GM21367 (cell line): ENCODE data around the gene DRD4.

Experiments used
- ATAC-seq: cut with Tn5 transposase; IDR thresholded peaks from one replicate; pipeline ENCODE4 v1.9.1; 2021; ENCODE audit not compliant: unreplicated experiment

DRD4 gene

DNA sequence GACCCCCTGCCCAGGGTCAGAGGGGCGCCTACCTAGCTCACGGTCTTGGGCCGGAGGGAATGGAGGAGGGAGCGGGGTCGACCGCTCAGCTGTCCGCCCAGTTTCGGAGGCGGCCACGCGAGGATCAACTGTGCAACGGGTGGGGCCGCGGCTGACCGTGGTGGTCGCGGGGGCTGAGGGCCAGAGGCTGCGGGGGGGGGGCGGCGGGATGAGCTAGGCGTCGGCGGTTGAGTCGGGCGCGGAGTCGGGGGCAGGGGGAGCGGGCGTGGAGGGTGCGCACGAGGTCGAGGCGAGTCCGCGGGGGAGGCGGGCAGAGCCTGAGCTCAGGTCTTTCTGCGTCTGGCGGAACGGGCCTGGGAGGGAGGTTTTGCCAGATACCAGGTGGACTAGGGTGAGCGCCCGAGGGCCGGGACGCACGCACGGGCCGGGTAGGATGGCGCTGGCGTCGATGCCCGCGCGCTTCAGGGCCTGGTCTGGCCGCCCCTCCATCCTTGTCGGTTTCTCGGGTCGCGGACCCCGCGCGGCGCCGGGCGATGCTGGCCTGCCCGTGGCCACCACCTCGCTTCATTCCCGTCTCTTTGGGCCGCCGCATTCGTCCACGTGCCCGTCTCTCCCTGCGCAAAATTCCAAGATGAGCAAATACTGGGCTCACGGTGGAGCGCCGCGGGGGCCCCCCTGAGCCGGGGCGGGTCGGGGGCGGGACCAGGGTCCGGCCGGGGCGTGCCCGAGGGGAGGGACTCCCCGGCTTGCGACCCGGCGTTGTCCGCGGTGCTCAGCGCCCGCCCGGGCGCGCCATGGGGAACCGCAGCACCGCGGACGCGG is at the start of gene DRD4:
DRD4 (plus strand) TSS at position 759 of the 822 bp plus-strand sequence; CDS start at position 795, 36 bp downstream.
- no peak for ATAC-seq

DNA sequence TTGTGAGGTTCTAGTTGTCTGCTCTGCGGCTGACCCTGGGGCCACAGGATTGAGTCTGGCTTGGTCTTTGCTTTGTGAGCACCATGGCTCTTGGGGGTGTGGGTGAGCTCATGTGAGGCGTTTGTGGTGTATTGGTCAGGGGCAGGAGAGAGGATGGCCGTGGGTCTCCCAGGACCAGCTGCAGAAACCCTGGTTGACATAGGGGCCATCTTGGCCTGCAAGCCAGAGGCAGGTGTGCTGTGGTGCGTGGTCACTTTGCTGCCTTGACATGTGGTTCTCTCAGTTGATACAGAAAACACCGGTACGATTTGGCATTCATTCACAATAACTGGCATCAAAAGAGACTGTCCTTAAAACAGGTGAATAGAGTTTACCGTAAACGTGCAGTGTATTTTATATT is 49.5 kb upstream of the DRD4 start:
- no peak for ATAC-seq

DNA sequence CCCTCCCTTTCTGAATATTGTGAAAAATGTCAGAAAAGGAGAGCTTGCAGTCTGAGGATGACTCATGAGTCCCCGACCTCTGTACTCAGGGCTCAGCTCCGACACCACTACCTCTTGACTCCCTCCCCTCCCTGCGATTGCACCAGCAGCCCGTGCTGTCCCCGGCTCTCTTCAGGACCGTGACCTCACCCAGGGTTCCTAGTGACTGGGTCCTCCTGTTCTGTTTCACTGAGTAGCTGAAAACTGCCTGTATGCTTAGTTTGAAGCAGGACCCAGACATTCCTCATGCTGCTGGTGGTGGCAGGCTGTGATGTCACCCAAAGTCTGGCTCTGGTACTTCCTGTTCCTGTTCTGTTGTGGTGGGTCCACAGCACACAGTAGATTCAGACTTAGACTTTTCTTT is 49.1 kb upstream of the DRD4 start:
- no peak for ATAC-seq

DNA sequence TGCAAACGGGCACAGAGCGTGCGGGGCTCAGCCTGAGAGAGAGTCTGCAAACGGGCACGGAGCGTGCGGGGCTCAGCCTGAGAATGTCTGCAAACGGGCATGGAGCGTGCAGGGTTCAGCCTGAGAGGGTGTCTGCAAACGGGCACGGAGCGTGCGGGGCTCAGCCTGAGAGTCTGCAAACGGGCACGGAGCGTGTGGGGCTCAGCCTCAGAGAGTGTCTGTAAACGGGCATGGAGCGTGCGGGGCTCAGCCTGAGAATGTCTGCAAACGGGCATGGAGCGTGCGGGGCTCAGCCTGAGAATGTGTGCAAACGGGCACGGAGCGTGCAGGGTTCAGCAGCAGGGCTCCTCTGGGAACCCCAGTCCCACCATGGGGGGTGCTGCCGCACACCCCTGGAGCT is 47.3 kb upstream of the DRD4 start:
- ATAC-seq, result no peak

DNA sequence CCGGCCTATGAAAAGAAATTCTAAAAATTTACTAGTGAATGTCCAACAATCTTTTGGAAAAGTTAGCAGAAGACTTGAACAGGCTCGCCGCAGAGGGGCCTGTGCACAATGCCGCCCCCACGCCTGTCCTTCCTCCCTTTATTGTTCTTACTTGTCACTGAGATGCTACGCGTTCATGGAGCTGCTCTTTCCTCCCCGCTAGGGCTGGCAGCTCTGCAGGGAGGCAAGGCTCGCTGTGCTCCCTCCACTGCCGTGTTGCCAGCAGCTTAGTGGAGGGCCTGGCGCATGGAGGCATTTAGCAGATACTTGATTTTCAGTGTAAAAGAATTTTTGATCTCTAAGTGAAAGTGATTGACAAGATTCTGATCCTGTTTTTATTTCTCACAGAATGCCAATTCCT is 46.1 kb upstream of the DRD4 start:
- ATAC-seq, result no peak

DNA sequence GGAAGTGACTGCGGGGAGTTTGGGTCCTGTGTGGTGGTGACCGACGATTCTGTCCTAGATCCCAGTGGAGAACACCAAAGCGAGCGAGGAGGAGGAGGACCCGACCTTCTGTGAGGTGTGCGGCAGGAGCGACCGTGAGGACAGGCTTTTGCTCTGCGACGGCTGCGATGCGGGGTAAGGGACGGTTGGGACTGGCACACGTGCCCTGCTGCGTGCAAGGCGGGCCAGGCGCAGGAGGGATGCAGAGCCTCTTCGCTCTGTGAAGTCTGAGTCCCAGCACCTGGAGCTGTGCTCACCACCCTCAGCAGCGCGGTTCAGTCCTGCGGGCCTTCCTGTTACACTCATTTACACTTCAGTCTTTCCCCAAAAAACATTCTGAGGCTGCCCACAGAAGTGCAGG is 44.6 kb upstream of the DRD4 start:
- ATAC-seq, result no peak

DNA sequence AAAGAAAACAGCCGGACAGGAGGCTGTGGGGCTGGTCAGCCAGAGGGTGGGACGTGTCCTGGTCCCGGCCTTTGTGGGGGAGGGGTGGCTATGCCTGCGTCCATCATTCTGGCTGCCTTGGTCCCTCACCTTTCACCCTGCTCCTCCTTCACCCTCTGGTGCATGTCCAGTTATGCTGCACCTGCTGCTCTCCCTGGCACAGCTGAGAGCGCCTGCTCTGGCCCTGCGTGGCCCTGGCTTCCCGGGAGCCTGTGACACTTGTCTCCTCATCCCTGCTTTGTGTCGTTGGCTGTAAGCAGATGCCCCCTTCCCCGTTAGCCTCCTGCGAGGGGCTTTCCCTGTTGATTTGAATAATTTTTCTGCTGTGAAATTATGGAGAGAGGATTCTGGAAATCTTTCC is 44.2 kb upstream of the DRD4 start:
- no peak for ATAC-seq

DNA sequence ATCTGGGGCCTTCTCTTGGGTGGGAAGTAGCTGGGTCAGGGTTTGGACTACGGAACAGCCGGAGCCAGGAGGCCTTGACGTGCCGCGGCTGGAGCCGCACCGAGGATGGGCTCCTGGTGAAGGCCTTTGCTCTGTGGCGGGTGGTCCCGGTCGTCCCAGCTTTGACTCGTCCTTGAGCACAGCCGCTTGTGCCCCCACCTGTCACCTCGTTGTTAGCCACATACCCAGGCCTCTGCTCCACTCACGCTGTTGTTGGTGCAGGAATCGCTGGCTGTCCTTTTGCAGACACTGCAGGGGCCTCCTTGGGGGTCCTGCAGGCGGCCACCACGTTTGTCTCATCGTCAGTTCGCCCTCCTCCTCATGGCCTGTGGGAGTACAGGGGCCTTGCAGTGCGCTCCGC is 43.7 kb upstream of the DRD4 start:
- no peak for ATAC-seq

DNA sequence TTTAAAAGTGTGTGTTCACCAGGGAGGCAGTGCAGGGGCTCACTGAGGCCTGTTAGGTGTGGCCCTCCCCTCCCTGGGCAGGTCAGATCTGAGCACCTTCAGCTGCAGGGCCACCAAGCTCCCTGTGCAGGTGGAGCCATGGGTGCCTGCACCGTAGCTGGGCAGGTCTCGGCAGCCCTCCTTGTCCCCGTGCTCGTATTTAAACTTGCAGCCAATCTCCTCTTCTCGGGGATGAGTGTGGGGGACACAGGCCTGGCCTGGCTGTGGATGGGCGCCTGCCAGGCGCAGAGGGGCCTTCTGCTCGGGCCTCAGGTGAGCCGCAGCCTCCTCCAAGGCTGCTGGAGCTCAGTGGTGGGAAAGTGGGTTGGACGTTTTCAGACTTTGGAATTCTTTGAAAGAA is 41.7 kb upstream of the DRD4 start:
- no peak for ATAC-seq

DNA sequence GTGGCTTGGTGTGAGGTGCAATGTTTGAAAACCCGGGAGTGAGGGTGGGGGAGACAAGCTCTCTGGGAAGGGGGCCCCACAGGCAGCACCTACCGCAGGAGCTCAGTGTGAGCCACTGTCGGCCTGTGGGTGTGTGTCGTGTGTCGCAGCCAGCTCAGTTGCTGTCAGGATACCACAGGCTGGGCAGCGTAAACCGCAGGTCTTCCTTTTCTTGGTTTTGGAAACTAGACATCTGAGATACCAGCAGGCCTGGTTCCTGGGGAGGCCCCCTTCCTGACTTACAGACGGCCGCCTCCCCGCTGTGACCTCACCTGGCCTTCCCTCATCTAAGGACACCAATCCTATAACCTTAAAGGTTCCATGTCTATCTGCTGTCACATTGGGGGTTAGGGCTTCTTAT is 40.7 kb upstream of the DRD4 start:
- ATAC-seq, result no peak

DNA sequence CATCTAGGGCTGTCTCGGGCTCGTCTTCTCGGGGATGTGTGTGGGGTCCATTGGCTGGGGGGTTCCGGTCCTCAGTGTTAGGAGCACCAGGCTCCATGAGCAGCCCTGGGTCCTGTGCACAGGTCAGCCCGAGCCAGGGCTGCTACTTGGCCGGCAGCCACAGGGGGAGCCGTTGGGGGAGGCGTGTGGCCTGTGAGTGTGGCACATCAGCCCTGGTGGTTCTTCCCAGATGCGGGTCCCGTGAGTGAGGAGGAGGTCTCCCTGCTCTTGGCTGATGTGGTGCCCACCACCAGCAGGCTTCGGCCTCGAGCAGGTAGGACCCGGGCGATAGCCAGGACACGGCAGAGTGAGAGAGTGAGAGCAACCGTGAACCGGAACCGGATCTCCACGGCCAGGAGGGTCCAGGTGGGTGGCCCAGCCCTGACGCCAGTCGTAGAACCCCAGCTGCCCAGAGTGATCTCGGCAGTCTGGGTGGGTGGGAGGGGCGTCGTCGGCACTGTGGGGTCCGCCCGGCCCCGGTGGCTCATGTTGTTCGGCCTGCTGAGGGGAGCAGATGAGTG is 39.8 kb upstream of the DRD4 start:
- ATAC-seq, result no peak

DNA sequence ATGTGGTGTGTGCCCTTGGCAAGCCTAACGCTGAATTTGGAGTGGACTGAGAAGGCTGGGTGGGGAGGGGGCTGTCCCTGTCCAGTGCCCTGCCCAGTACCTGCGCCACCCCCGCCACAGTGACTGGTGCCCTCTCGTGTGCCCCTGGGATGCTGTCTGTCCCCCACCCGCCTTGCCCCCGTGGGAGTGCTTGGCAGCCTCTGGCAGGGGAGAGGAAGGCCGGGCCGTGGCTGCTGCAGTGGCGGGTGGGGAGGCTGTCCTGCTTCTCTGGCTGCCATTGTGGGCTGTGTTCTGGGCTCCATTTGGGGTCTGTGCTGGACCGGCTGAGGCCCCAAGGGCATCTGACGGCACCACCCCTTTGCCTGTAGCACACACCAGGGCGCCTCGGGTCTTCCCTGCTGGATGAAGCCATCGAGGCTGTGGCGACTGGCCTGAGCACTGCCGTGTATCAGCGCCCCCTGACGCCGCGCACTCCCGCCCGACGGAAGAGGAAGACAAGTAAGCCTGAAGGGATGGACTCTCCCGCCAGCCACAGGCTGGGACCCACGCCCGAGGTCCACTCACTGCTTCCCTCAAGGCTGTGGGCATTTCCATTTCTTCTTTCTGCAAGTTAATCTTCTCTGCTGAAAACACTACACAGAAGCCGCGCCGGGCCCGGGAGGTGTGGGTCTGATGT is 38.9 kb upstream of the DRD4 start:
- no peak for ATAC-seq

DNA sequence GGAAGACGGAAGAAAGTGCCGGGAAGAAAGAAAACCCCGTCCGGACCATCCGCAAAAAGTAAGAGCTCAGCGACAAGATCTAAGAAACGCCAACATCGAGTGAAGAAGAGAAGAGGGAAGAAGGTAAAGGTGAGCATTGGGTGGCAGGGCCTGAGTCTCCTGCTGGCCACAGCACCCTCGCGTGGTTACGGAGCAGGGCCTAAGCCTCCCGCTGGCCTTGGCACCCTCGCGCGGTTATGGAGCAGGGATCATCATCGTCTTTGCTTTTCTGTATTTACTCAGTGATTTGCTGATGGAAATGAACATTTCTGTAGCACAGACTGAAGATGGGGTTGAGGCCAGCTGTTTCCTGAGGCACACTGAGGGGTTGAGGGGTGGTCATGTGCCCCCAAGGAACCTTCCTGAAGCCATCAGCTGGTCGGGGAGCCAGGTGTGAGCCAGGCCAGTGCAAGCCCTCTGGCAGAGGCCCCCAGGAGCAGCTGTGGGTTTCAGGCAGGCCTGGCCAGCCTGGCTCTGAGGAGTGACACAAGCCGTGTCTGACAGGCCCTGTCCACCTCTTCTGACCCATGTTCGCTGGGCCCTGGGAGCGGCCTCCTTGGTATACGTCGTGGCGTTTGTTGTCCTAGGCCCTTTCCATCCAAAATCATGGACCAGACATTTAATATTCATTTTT is 35.4 kb upstream of the DRD4 start:
- no peak for ATAC-seq

DNA sequence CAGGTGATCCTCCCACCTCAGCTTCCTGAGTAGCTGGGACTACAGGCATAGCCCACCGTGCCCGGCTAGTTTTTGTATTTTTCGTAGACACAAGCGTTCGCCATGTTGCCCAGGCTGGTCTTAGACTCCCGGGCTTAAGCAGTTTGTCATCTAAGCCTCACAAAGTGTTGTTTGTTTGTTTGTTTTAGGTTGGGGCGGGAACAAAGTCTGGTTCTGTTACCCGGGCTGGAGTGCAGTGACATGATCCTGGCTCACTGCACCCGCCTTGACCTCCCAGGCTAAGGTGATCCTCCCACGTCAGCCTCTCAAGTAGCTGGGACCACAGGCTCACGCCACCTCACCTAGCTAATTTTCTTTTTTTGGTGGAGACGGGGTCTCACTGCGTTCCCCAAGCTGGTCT is 33.9 kb upstream of the DRD4 start:
- ATAC-seq, result no peak

DNA sequence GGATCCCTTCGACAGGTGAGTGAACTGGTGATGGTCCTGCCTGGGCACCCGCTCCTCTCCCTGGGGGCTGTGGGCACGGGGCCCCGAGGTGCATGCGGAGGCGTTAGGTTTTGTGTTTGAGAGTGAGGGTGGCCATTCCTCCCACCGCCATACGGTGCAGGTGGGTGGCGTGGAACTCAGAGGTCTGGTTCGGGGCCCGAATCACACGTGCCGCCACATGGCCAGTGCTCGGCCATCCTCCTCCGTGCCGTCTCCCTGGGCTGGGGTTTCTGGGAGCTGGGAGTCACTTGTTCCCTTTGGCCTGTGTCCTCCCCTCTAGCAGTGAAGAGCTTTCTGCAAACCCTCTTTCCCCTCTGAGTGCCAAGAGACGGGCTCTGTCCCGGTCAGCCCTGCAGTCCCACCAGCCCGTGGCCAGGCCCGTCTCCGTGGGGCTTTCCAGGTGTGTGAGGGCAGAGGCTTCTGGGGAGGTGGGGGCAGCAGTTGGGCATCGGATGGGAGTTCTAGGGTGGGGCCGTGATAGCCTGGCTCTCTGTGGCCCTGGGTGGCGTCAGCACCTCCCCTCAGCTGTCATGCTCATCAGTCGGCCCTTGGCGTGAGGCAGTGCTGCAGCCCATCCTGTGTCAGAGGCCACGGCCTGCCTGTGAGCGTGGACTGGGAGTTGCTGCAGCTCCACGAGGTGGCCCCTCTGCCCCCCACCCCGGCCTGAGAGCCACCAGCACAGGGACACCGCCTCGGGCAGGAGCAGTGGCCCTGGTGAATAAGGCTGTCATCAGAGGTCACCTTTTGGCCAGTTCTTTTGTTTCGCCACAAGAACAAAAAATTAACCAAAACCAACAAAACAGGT is 31.6 kb upstream of the DRD4 start:
- no peak for ATAC-seq

DNA sequence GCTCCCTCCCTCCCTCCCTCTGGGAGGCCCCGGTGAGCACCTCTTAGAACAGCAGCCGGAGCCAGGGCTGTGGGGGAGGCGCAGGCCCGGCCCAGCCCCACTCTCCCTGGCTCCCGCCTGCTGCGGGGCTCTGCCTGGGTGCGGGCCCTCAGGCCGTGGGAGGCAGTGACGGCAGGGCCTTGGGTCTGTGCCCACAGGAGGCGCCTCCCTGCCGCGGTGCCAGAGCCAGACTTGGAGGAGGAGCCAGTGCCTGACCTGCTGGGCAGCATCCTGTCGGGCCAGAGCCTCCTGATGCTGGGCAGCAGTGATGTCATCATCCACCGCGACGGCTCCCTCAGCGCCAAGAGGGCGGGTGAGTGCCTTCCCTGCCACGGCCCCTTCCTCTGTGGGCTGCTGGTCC is 30.8 kb upstream of the DRD4 start:
- no peak for ATAC-seq

DNA sequence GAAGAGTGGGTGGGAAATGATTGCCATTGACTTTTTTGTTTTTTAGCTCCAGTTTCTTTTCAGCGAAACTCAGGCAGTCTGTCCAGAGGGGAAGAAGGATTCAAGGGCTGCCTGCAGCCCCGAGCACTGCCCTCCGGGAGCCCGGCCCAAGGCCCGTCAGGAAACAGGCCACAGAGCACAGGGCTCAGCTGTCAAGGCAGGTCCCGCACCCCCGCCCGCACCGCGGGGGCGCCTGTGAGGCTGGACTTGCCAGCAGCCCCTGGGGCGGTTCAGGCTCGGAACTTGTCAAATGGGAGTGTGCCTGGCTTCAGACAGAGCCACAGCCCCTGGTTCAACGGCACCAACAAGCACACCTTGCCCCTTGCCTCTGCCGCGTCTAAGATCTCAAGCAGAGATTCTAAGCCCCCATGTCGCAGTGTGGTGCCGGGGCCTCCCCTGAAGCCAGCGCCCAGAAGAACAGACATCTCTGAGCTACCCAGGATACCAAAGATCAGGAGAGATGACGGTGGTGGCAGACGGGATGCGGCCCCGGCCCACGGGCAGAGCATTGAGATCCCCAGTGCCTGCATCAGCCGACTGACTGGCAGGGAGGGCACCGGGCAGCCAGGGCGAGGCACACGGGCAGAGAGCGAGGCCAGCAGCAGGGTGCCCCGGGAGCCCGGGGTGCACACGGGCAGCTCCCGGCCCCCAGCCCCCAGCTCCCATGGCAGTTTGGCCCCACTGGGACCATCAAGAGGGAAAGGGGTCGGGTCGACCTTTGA is 29.9 kb upstream of the DRD4 start:
- ATAC-seq, result no peak

DNA sequence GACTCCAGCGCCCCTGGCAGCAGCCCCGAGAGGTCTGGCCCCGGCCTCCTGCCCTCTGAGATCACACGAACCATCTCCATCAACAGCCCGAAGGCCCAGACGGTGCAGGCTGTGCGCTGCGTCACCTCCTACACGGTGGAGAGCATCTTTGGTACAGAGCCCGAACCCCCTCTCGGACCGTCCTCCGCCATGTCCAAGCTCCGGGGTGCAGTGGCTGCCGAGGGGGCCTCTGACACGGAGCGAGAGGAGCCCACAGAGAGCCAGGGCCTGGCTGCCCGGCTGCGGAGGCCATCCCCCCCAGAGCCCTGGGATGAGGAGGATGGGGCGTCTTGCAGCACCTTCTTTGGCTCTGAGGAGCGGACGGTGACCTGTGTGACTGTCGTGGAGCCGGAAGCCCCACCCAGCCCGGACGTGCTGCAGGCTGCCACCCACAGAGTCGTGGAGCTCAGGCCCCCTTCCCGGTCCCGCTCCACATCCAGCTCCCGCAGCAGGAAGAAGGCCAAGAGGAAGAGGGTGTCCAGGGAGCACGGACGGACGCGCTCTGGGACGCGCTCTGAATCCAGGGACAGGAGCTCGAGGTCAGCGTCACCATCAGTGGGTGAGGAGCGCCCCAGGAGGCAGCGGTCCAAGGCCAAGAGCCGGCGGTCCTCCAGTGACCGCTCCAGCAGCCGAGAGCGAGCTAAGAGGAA is 29.0 kb upstream of the DRD4 start:
- ATAC-seq, result no peak

DNA sequence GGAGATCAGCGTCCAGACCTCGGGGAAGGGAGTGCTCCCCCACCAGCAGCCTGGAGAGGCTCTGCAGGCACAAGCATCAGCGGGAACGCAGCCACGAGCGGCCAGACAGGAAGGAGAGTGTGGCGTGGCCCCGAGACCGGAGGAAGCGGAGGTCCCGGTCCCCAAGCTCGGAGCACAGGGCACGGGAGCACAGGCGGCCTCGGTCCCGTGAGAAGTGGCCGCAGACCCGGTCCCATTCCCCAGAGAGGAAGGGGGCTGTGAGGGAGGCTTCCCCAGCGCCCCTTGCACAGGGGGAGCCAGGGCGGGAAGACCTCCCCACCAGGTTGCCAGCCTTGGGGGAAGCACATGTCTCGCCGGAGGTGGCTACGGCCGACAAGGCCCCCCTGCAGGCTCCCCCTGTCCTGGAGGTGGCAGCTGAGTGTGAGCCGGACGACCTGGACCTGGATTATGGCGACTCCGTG is 28.2 kb upstream of the DRD4 start:
- no peak for ATAC-seq
